NCI-H446 (cell line): Measurements from ENCODE around the gene LAMA2.

Source experiments
- DNase-seq, 2 experiments: peaks; one replicate each; lab custom pipeline; 2025; lab: John Stamatoyannopoulos, UW

Gene LAMA2

GRCh38 chr6:129368970-129369369, 486.0 kb downstream of the LAMA2 start:
- no peak for DNase-seq

GRCh38 chr6:129369737-129370136, 486.8 kb downstream of the LAMA2 start:
- DNase-seq = no peak

- DNase-seq = peak in 1 of 2 experiments; percentile 34
Observed at GRCh38 chr6:129370268-129370916, 487.5 kb downstream of the LAMA2 start.

- peak in 1 of 2 experiments; percentile 2 for DNase-seq
Observed at GRCh38 chr6:129381885-129382284, 498.9 kb downstream of the LAMA2 start.

GRCh38 chr6:129382916-129383315, 500.0 kb downstream of the LAMA2 start:
- no peak for DNase-seq

- DNase-seq = no peak
Observed at GRCh38 chr6:129385117-129385516, 502.2 kb downstream of the LAMA2 start.

GRCh38 chr6:129390900-129391299, 508.0 kb downstream of the LAMA2 start:
- DNase-seq = no peak

- no peak for DNase-seq
Observed at GRCh38 chr6:129393654-129394053, 510.7 kb downstream of the LAMA2 start.

GRCh38 chr6:129398764-129399163, 515.8 kb downstream of the LAMA2 start:
- DNase-seq = no peak

GRCh38 chr6:129402244-129402643, 519.3 kb downstream of the LAMA2 start:
- no peak for DNase-seq

GRCh38 chr6:129411092-129411491, 528.2 kb downstream of the LAMA2 start:
- no peak for DNase-seq

- DNase-seq = no peak
Observed at GRCh38 chr6:129416337-129416990, 533.5 kb downstream of the LAMA2 start.

- no peak for DNase-seq
Observed at GRCh38 chr6:129417416-129418086, 534.6 kb downstream of the LAMA2 start.

GRCh38 chr6:129419324-129419723, 536.4 kb downstream of the LAMA2 start:
- DNase-seq = no peak

- DNase-seq = no peak
Observed at GRCh38 chr6:129426343-129426742, 543.4 kb downstream of the LAMA2 start.

GRCh38 chr6:129429956-129430355, 547.0 kb downstream of the LAMA2 start:
- DNase-seq = no peak

- no peak for DNase-seq
Observed at GRCh38 chr6:129432738-129433137, 549.8 kb downstream of the LAMA2 start.

GRCh38 chr6:129434091-129434490, 551.2 kb downstream of the LAMA2 start:
- no peak for DNase-seq

GRCh38 chr6:129440691-129441090, 557.8 kb downstream of the LAMA2 start:
- DNase-seq = no peak

GRCh38 chr6:129444683-129445082, 561.7 kb downstream of the LAMA2 start:
- no peak for DNase-seq

- DNase-seq = no peak
Observed at GRCh38 chr6:129446272-129447197, 563.6 kb downstream of the LAMA2 start.

GRCh38 chr6:129447198-129447565, 564.2 kb downstream of the LAMA2 start:
- no peak for DNase-seq
